ENCODE data around the gene B4GAT1. TPM values are rescaled to one million over a fixed set of nuclear protein-coding genes. Genes with fewer than 3 reads are reported as not detected.

Gene B4GAT1
- total and polyA plus RNA-seq, 2 donors (not counting 3 experiments of a cell fraction or from before 2014, with no cell fraction given): 21.2 to 21.6 TPM

- CTCF ChIA-PET: interaction anchor here (9.5 kb wide), 1 partner anchor 18 kb away, joined by 225 read pairs; the partner anchor contains the start of gene RIN1
These were observed 33.3 kb downstream of the B4GAT1 start for GRCh38 chr11:66314186-66314501.

More at GRCh38 chr11:66314186-66314501, 33.3 kb downstream of the B4GAT1 start:
- FAIRE-seq (no peak), DNase-seq (ENCODE audit: low read depth, low spot score) (no peak)
- H3K27me3 ChIP-seq (ENCODE audit: control insufficient read depth in 2 of 2, insufficient read depth in 2 of 2, low read length in 2 of 2): peaks cover 7 to 10% of the 10 kb centered on the region in 2 experiments
- H3K4me3 ChIP-seq (replicated peaks in 1 of 3; ENCODE audit: insufficient read depth in 1 of 3, low read depth in 1 of 3, low read length in 3 of 3): no peak overlapping the region
- TF ChIP-seq, protein P1, sequence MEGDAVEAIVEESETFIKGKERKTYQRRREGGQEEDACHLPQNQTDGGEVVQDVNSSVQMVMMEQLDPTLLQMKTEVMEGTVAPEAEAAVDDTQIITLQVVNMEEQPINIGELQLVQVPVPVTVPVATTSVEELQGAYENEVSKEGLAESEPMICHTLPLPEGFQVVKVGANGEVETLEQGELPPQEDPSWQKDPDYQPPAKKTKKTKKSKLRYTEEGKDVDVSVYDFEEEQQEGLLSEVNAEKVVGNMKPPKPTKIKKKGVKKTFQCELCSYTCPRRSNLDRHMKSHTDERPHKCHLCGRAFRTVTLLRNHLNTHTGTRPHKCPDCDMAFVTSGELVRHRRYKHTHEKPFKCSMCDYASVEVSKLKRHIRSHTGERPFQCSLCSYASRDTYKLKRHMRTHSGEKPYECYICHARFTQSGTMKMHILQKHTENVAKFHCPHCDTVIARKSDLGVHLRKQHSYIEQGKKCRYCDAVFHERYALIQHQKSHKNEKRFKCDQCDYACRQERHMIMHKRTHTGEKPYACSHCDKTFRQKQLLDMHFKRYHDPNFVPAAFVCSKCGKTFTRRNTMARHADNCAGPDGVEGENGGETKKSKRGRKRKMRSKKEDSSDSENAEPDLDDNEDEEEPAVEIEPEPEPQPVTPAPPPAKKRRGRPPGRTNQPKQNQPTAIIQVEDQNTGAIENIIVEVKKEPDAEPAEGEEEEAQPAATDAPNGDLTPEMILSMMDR (IDR thresholded peaks at IDR 0.05; ENCODE audit: extremely low read depth in 1 of 2, insufficient read depth in 1 of 2, low read depth in 1 of 2, low read length in 2 of 2): no peak
- TF ChIP-seq POLR2AphosphoS5 (IDR thresholded peaks at IDR 0.05; ENCODE audit: insufficient read depth, low read depth, low read length): no peak
- intact Hi-C loops (cut with micrococcal nuclease) (loop anchor here (5.0 kb wide), 1 partner anchor 123 kb away; the partner anchor contains the start of gene MRPL11), dilution Hi-C loops (cut with MboI; ENCODE audit: extremely low pct_ligation_motif_present, low sequenced_read_pairs) (no loop called here)
- BruUV-seq (replicated peaks): no TSS peak
- POLR2A ChIA-PET: no interaction called here
- H3K27ac ChIP-seq (ENCODE audit: insufficient read depth, low read depth, low read length): no peak overlapping the region
- no peak overlapping the region for H2AFZ ChIP-seq (ENCODE audit: low read depth, low read length)
- no peak overlapping the region for H3K9ac ChIP-seq (replicated peaks; ENCODE audit: extremely low read depth, insufficient read depth, low read length)
- H3K4me2 ChIP-seq (ENCODE audit: insufficient read depth, low read length): no peak overlapping the region
- H3K9me3 ChIP-seq (replicated peaks; ENCODE audit: control insufficient read depth, insufficient read depth, low read length): no peaks in the 10 kb centered on the region
- no peaks in the 10 kb centered on the region for H3K36me3 ChIP-seq (ENCODE audit: control insufficient read depth in 2 of 2, extremely low read depth in 1 of 2, insufficient read depth in 2 of 2, low read length in 2 of 2)
- H4K20me1 ChIP-seq (replicated peaks; ENCODE audit: control insufficient read depth, extremely low read depth, insufficient read depth, low read length): no peaks in the 10 kb centered on the region
- peaks cover 4% of the 10 kb centered on the region for H3K4me1 ChIP-seq (ENCODE audit: control insufficient read depth, extremely low read depth, insufficient read depth, low read length)
- H3K79me2 ChIP-seq (ENCODE audit: control insufficient read depth, insufficient read depth, low read length): no peaks in the 10 kb centered on the region
- H3K9me1 ChIP-seq (replicated peaks; ENCODE audit: control insufficient read depth, extremely low read depth, insufficient read depth, low read length): no peaks in the 10 kb centered on the region
